Camera-type eye (tissue), 1 donor: Measurements from ENCODE around the gene FAM25A. TPM values are rescaled to one million over a fixed set of nuclear protein-coding genes. Genes with fewer than 3 reads are reported as not detected.

Experiments
- total RNA-seq: library from RNA; depleted of rRNA; stranded (reverse); fragments of >200 nt; gene quantifications from one replicate; pipeline ENCODE4 v1.2.3, GENCODE V29; 2014

FAM25A gene
- not detected for total RNA-seq

DNA sequence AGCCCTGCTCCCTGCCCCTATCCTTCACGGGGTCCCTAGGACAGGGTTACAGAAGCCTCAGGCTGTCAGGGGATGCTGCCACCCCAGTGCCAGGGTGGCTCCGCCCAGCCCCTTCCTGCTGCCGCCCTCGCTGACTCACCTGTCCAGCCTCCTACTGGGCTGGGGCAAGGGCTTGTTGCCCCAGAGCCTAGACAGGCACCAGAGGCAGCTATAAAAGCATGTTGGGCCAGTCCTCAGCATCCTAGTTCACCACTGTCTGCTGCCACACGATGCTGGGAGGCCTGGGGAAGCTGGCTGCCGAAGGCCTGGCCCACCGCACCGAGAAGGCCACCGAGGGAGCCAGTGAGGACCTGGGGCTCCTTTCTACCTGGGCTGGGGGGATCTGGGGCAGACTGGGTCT lies at the start of gene FAM25A:
Gene FAM25A, plus strand, starts transcription at position 239 of the 400 bp plus-strand sequence. Its CDS starts 31 bp downstream, at position 270.

Other genes with a start within 250 kb of the FAM25A start
- gene MMRN2, start 62.7 kb upstream of the FAM25A start, total RNA-seq, result 33.5 TPM
- gene SNCG, start 61.7 kb upstream of the FAM25A start, total RNA-seq, result 33.3 TPM
- 10.1 TPM for gene ADIRF, start 51.8 kb upstream of the FAM25A start, total RNA-seq
- gene GLUD1, start 74.5 kb downstream of the FAM25A start, total RNA-seq, result 140 TPM
- gene SHLD2, start 74.9 kb downstream of the FAM25A start, total RNA-seq, result 45.5 TPM
- 1.9 TPM for gene NUTM2A, start 205.2 kb downstream of the FAM25A start, total RNA-seq